GM23338 (cell line): ENCODE measurements around the gene C14orf119. TPM values are rescaled to one million over a fixed set of nuclear protein-coding genes. Genes with fewer than 3 reads are reported as not detected.

Experiments used
- ATAC-seq: fragments of 200-7000 bp; cut with Tn5 transposase; 3 replicates; pipeline ENCODE4 v1.9.1; 2020
- DNase-seq: peaks from one replicate; pipeline ENCODE4 v3.0.0-alpha.2; 2015; ENCODE audit warnings: low spot score
- H2AFZ ChIP-seq: fragments of 200-600 bp; sonication (generic); 2 replicates; pipeline ENCODE4 v1.8.0; 2016; ENCODE audit warnings: antibody characterized with exemption, mild to moderate bottlenecking, moderate library complexity
- H3F3A ChIP-seq: fragments of 200-600 bp; sonication (generic); replicated peaks from 2 replicates; pipeline ENCODE4 v1.8.0; 2017; ENCODE audit warnings: antibody characterized with exemption, mixed run types, low read depth
- H3K27ac ChIP-seq: fragments of 200-600 bp; sonication (generic); 2 replicates; pipeline ENCODE4 v1.6.1; 2016; ENCODE audit warnings: low read depth
- H3K27me3 ChIP-seq: fragments of 200-600 bp; sonication (generic); 2 replicates; pipeline ENCODE4 v1.8.0; 2016; ENCODE audit warnings: mild to moderate bottlenecking, mixed run types, moderate library complexity; ENCODE audit not compliant: insufficient read depth
- H3K36me3 ChIP-seq: fragments of 200-600 bp; sonication (generic); 2 replicates; pipeline ENCODE4 v1.8.0; 2016; ENCODE audit warnings: mild to moderate bottlenecking; ENCODE audit not compliant: insufficient read depth
- H3K4me1 ChIP-seq: fragments of 200-600 bp; sonication (generic); 2 replicates; pipeline ENCODE4 v1.8.0; 2016; ENCODE audit warnings: mild to moderate bottlenecking, moderate library complexity; ENCODE audit not compliant: insufficient read depth
- H3K4me2 ChIP-seq: fragments of 200-600 bp; sonication (generic); 2 replicates; pipeline ENCODE4 v1.7.1; 2017; ENCODE audit warnings: mixed run types
- H3K4me3 ChIP-seq: fragments of 200-600 bp; sonication (generic); 2 replicates; pipeline ENCODE4 v1.6.1; 2016; ENCODE audit warnings: mixed run types
- H3K79me2 ChIP-seq: fragments of 200-600 bp; sonication (generic); replicated peaks from 2 replicates; pipeline ENCODE4 v1.8.0; 2017; ENCODE audit warnings: mild to moderate bottlenecking; ENCODE audit not compliant: insufficient read depth
- H3K9me2 ChIP-seq: fragments of 200-600 bp; sonication (generic); 2 replicates; pipeline ENCODE4 v1.8.0; 2017; ENCODE audit not compliant: insufficient read depth
- H4K20me1 ChIP-seq: fragments of 200-600 bp; sonication (generic); replicated peaks from 2 replicates; pipeline ENCODE4 v1.8.0; 2017; ENCODE audit warnings: mild to moderate bottlenecking; ENCODE audit not compliant: insufficient read depth
- H3K27ac Mint-ChIP-seq: 2 replicates; pipeline ENCODE4 v1.8.0; 2020; ENCODE audit warnings: inconsistent platforms, mild to moderate bottlenecking, moderate library complexity, mixed read lengths
- H3K27me3 Mint-ChIP-seq: 3 replicates; pipeline ENCODE4 v1.8.0; 2022; ENCODE audit warnings: low read depth, mild to moderate bottlenecking, moderate library complexity, mixed read lengths, inconsistent platforms; ENCODE audit not compliant: insufficient read depth, poor library complexity
- H3K36me3 Mint-ChIP-seq: 3 replicates; pipeline ENCODE4 v1.8.0; 2021; ENCODE audit warnings: low read depth, mild to moderate bottlenecking, inconsistent platforms, moderate library complexity, mixed read lengths
- H3K4me1 Mint-ChIP-seq: 3 replicates; pipeline ENCODE4 v1.8.0; 2020; ENCODE audit warnings: mild to moderate bottlenecking, inconsistent platforms, mixed read lengths
- H3K4me3 Mint-ChIP-seq: 3 replicates; pipeline ENCODE4 v1.8.0; 2021; ENCODE audit warnings: moderate library complexity, mild to moderate bottlenecking, inconsistent platforms, mixed read lengths
- H3K9me3 Mint-ChIP-seq: 3 replicates; pipeline ENCODE4 v1.8.0; 2020; ENCODE audit warnings: moderate library complexity, mild to moderate bottlenecking, inconsistent platforms, mixed read lengths
- JUNB ChIP-seq: IDR thresholded peaks from one replicate; pipeline ENCODE4 v1.6.1; 2016; ENCODE audit warnings: antibody characterized with exemption; ENCODE audit not compliant: unreplicated experiment
- NANOG ChIP-seq: IDR thresholded peaks from 2 replicates; pipeline ENCODE4 v1.6.1; 2016; ENCODE audit warnings: antibody characterized with exemption, borderline replicate concordance
- POLR2AphosphoS5 ChIP-seq: IDR thresholded peaks from 2 replicates; pipeline ENCODE4 v1.6.1; 2016; ENCODE audit warnings: antibody characterized with exemption, low read depth
- REST ChIP-seq: IDR thresholded peaks from one replicate; pipeline ENCODE4 v1.6.1; 2018; ENCODE audit warnings: antibody characterized with exemption; ENCODE audit not compliant: unreplicated experiment
- STAT1 ChIP-seq: IDR thresholded peaks from one replicate; pipeline ENCODE4 v1.6.1; 2016; ENCODE audit warnings: antibody characterized with exemption; ENCODE audit not compliant: unreplicated experiment
- ZNF114 ChIP-seq: fragments of 250-450 bp; sonication (Bioruptor Pico); IDR thresholded peaks from 2 replicates; pipeline ENCODE4 v1.5.0; 2020; ENCODE audit warnings: mild to moderate bottlenecking, moderate library complexity
- polyA plus RNA-seq: library from polyadenylated mRNA; unstranded; fragments of >200 nt; fragmentation: Nextera tagmentation; extraction: Ambion mirVana; gene quantifications from 2 replicates; pipeline ENCODE4 v1.2.1, GENCODE V29; 2016
- total RNA-seq: library from RNA; depleted of rRNA; stranded (reverse); fragments of >200 nt; shearing (Covaris generic); gene quantifications from 2 replicates; pipeline ENCODE4 v1.2.3, GENCODE V29; 2014
- TF ChIP-seq, protein P1 (sequence below): IDR thresholded peaks from 2 replicates; pipeline ENCODE4 v1.6.1; 2016; ENCODE audit warnings: antibody characterized with exemption
- TF ChIP-seq, protein P2 (sequence below): fragments of 250-450 bp; sonication (Bioruptor Pico); IDR thresholded peaks from 2 replicates; pipeline ENCODE4 v1.5.0; 2020; ENCODE audit warnings: mild to moderate bottlenecking, moderate library complexity
- TF ChIP-seq, protein P3 (sequence below), 2 experiments: fragments of 200-600 bp in 1 of 2; sonication (generic) in 1 of 2; conservative IDR thresholded peaks; 2 replicates each; pipeline versions ENCODE4 v1.5.1 to v1.6.1; 2016 to 2017; ENCODE audit warnings: antibody characterized with exemption in 2 of 2, low read depth in 2 of 2, mild to moderate bottlenecking in 2 of 2, moderate library complexity in 1 of 2

Gene C14orf119
- total and polyA plus RNA-seq, 2 experiments from 2014 or later, result 49.4 to 118 TPM

GRCh38 chr14:23147676-23148075 lies 52.4 kb downstream of the C14orf119 start:
- Histone ChIP-seq H3K79me2 (no peaks in the 10 kb centered on the region), H3K27me3 (no peaks in the 10 kb centered on the region), H3K4me3 (no peak overlapping the region), H3K4me2 (no peak overlapping the region), H3K9me2 (peaks cover 6% of the 10 kb centered on the region; the same call in 1 of the 2 replicates), H3K4me1 (no peaks in the 10 kb centered on the region), H3F3A (0 out of 2 replicates have a peak, but pooled peaks cover 3% of the 10 kb centered on the region), H3K36me3 (peaks cover 19% of the 10 kb centered on the region), H4K20me1 (peaks cover 5% of the 10 kb centered on the region; the same call in 1 of the 2 replicates), H2AFZ (no peak overlapping the region), H3K27ac (no peak overlapping the region)
- TF ChIP-seq ZNF114 (no peak), STAT1 (no peak), NANOG (no peak), POLR2AphosphoS5 (no peak), JUNB (no peak), REST (no peak)
- TF ChIP-seq, protein P1, sequence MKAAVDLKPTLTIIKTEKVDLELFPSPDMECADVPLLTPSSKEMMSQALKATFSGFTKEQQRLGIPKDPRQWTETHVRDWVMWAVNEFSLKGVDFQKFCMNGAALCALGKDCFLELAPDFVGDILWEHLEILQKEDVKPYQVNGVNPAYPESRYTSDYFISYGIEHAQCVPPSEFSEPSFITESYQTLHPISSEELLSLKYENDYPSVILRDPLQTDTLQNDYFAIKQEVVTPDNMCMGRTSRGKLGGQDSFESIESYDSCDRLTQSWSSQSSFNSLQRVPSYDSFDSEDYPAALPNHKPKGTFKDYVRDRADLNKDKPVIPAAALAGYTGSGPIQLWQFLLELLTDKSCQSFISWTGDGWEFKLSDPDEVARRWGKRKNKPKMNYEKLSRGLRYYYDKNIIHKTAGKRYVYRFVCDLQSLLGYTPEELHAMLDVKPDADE, result no peak
- TF ChIP-seq, protein P2, sequence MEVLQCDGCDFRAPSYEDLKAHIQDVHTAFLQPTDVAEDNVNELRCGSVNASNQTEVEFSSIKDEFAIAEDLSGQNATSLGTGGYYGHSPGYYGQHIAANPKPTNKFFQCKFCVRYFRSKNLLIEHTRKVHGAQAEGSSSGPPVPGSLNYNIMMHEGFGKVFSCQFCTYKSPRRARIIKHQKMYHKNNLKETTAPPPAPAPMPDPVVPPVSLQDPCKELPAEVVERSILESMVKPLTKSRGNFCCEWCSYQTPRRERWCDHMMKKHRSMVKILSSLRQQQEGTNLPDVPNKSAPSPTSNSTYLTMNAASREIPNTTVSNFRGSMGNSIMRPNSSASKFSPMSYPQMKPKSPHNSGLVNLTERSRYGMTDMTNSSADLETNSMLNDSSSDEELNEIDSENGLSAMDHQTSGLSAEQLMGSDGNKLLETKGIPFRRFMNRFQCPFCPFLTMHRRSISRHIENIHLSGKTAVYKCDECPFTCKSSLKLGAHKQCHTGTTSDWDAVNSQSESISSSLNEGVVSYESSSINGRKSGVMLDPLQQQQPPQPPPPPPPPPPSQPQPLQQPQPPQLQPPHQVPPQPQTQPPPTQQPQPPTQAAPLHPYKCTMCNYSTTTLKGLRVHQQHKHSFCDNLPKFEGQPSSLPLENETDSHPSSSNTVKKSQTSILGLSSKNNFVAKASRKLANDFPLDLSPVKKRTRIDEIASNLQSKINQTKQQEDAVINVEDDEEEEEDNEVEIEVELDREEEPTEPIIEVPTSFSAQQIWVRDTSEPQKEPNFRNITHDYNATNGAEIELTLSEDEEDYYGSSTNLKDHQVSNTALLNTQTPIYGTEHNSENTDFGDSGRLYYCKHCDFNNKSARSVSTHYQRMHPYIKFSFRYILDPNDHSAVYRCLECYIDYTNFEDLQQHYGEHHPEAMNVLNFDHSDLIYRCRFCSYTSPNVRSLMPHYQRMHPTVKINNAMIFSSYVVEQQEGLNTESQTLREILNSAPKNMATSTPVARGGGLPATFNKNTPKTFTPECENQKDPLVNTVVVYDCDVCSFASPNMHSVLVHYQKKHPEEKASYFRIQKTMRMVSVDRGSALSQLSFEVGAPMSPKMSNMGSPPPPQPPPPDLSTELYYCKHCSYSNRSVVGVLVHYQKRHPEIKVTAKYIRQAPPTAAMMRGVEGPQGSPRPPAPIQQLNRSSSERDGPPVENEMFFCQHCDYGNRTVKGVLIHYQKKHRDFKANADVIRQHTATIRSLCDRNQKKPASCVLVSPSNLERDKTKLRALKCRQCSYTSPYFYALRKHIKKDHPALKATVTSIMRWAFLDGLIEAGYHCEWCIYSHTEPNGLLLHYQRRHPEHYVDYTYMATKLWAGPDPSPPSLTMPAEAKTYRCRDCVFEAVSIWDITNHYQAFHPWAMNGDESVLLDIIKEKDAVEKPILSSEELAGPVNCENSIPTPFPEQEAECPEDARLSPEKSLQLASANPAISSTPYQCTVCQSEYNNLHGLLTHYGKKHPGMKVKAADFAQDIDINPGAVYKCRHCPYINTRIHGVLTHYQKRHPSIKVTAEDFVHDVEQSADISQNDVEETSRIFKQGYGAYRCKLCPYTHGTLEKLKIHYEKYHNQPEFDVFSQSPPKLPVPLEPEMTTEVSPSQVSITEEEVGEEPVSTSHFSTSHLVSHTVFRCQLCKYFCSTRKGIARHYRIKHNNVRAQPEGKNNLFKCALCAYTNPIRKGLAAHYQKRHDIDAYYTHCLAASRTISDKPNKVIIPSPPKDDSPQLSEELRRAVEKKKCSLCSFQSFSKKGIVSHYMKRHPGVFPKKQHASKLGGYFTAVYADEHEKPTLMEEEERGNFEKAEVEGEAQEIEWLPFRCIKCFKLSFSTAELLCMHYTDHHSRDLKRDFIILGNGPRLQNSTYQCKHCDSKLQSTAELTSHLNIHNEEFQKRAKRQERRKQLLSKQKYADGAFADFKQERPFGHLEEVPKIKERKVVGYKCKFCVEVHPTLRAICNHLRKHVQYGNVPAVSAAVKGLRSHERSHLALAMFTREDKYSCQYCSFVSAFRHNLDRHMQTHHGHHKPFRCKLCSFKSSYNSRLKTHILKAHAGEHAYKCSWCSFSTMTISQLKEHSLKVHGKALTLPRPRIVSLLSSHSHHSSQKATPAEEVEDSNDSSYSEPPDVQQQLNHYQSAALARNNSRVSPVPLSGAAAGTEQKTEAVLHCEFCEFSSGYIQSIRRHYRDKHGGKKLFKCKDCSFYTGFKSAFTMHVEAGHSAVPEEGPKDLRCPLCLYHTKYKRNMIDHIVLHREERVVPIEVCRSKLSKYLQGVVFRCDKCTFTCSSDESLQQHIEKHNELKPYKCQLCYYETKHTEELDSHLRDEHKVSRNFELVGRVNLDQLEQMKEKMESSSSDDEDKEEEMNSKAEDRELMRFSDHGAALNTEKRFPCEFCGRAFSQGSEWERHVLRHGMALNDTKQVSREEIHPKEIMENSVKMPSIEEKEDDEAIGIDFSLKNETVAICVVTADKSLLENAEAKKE (CRISPR knock-in tag), result no peak
- TF ChIP-seq, protein P3, sequence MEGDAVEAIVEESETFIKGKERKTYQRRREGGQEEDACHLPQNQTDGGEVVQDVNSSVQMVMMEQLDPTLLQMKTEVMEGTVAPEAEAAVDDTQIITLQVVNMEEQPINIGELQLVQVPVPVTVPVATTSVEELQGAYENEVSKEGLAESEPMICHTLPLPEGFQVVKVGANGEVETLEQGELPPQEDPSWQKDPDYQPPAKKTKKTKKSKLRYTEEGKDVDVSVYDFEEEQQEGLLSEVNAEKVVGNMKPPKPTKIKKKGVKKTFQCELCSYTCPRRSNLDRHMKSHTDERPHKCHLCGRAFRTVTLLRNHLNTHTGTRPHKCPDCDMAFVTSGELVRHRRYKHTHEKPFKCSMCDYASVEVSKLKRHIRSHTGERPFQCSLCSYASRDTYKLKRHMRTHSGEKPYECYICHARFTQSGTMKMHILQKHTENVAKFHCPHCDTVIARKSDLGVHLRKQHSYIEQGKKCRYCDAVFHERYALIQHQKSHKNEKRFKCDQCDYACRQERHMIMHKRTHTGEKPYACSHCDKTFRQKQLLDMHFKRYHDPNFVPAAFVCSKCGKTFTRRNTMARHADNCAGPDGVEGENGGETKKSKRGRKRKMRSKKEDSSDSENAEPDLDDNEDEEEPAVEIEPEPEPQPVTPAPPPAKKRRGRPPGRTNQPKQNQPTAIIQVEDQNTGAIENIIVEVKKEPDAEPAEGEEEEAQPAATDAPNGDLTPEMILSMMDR (conservative IDR thresholded peaks at IDR 0.05; ENCODE audit: low read depth in 2 of 2), result no peak
- DNase-seq (no peak), ATAC-seq (no peak)
- H3K27me3 Mint-ChIP-seq, result peaks cover 2% of the 10 kb centered on the region
- H3K27ac Mint-ChIP-seq, result no peak overlapping the region
- H3K9me3 Mint-ChIP-seq, result no peaks in the 10 kb centered on the region; the same call in 2 of the 3 replicates
- peaks cover 54% of the 10 kb centered on the region for H3K36me3 Mint-ChIP-seq
- H3K4me3 Mint-ChIP-seq, result no peak overlapping the region; the same call in 2 of the 3 replicates
- H3K4me1 Mint-ChIP-seq, result peaks cover 7% of the 10 kb centered on the region
